ENCODE results near the gene BICRAL.
"Not testable (repeated sequence)": the region's sequence is repeated elsewhere in the genome, so short reads cannot be mapped to it uniquely, and the experiment has no call there.

Gene BICRAL, protein sequence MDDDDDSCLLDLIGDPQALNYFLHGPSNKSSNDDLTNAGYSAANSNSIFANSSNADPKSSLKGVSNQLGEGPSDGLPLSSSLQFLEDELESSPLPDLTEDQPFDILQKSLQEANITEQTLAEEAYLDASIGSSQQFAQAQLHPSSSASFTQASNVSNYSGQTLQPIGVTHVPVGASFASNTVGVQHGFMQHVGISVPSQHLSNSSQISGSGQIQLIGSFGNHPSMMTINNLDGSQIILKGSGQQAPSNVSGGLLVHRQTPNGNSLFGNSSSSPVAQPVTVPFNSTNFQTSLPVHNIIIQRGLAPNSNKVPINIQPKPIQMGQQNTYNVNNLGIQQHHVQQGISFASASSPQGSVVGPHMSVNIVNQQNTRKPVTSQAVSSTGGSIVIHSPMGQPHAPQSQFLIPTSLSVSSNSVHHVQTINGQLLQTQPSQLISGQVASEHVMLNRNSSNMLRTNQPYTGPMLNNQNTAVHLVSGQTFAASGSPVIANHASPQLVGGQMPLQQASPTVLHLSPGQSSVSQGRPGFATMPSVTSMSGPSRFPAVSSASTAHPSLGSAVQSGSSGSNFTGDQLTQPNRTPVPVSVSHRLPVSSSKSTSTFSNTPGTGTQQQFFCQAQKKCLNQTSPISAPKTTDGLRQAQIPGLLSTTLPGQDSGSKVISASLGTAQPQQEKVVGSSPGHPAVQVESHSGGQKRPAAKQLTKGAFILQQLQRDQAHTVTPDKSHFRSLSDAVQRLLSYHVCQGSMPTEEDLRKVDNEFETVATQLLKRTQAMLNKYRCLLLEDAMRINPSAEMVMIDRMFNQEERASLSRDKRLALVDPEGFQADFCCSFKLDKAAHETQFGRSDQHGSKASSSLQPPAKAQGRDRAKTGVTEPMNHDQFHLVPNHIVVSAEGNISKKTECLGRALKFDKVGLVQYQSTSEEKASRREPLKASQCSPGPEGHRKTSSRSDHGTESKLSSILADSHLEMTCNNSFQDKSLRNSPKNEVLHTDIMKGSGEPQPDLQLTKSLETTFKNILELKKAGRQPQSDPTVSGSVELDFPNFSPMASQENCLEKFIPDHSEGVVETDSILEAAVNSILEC

DNA sequence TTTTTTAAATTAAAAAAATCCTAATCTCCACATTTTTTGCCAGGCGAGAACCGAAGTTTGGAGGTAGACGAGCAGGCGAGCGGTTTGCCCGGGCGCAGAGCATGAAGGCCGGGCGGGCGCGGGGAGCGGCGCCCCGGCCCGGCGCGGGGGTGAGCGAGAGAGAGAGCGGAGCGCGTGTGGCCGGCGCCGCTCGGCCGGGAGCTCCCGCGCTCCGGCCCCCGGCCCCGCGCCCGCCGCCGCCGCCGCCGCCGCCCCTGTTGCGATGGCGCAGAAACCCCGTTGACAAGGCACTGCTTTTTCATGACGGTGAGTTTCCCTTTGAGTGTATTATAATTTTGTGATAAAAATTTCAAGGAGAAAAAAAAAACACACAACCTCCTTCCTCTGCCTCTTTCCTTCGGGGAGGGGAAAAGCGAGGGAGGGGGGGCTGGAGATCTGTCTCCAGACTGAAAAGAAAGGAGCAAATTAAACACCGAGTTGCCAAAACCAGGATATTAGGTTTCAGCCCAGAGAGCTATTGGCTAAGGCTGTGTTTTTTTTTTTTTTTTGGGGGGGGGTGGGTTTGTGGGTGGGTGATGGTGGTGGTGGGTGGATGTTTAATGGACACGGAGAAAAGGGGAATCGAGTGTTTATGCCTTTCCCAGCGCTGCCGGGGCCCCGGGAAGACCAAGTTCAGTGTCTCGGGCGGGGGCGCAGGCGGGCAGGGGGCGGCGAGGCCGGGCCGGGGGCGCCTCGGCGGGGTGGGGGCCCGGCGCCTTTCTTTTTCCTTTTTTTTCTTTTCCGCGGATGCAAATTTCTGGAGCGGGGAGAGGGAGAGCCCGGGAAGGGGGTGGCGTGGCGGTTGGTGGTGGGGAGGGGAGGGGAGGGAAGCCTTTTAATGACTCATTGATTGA, at the start of gene BICRAL:
BICRAL (plus strand) TSS at position 257 of the 893 bp plus-strand sequence. CDS start 39,971 bp downstream, outside the sequence.
- DNase-seq (ENCODE audit: insufficient read length, low spot score) = peak; percentile 77
- FAIRE-seq = no peak

DNA sequence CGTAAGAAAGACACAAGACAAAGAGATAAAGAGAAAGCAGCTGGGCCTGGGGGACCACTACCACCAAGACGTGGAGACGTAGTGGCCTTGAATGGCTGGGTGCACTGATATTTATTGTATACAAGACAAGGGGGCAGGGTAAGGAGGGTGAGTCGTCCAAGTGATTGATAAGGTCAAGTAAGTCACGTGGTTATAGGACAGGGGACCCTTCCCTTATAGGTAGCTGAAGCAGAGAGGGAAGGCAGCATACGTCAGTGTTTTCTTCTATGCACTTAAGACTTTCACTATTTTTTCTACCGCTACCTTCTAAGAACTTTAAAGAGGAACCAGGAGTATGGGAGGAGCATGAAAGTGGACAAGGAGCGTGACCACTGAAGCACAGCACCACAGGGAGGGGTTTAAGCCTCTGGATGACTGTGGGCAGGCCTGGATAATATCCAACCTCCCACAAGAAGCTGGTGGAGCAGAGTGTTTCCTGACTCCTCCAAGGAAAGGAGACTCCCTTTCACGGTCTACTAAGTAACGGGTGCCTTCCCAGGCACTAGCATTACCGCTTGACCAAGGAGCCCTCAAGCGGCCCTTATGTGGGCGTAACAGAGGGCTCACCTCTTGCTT, 47.9 kb upstream of the BICRAL start:
- not testable (repeated sequence) for FAIRE-seq; DNase-seq (ENCODE audit: insufficient read length, low spot score)

DNA sequence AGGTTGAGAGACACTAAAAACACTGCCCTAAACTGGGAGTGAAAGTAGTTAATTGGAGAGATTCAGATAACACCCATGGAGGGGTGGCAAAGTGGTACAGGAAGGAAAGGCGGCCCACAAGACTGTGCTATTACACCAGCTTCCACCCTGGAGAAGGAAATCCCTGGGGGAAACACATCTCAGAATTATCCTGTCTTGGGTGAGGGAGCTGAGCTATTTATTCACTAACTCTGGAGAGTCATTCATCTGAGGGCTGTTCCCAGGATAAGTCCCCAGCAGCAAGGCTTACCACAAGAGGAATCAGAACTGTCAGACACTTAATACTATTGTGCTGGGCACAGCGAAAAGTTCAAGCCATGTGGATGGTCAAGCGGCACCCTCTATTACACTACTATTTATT, 45.9 kb upstream of the BICRAL start:
- DNase-seq (ENCODE audit: insufficient read length, low spot score) (no peak), FAIRE-seq (no peak)

DNA sequence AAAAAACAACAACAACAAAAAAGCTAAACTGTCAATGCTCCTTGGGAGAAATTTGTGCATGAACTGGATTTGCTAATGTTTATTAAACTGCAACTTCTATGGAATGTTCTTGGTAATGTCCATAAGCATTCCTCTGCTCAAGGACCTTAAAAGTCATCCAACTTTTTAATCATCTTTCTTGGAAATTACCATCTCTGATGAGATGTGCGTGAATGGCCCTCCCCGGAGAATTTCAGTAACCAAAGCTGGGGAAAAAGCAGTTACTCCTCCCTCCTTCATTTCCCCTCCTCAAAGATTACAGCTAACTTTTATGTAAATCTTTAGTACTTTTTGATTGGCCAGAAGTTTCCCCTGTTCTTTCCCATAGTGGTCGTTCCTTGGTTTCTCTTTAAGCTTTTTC, 41.1 kb upstream of the BICRAL start:
- DNase-seq (ENCODE audit: insufficient read length, low spot score) (no peak), FAIRE-seq (no peak)

DNA sequence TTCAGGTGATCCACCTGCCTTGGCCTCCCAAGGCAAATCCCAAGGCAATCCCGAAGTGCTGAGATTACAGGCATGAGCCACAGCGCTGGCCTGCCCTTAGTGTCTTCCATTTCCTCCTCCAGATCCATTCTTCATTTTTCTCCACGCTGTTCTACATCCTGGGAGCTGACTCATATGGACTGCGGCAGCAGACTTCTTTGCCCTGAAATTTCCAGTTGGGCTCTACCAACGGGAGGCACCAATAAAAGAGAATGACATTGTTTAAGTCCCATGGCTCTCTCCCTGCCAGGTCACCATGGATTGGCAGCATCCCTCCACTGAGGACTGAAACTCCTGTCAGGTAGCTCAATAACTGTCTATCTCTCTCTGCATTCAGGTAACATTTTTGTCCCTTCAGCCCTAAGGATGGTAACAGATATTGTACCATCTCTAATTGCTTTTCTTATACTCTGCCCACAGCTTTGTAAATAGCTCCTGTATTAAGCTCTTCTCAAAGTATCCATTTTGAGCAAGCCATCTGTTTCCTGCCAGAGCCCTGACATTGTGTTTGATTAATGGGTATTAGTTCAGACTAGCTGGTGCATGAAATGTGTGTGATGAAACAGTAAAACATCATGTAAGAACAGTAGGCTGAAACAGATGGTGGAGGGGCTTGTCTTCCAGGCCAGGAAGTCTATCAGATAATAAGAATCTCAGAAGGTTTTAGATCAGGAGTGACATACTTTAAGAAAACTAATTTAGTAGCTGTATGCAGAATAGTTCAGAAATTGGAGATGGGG, 39.5 kb upstream of the BICRAL start:
- DNase-seq (ENCODE audit: insufficient read length, low spot score) (peak; percentile 32), FAIRE-seq (no peak)

DNA sequence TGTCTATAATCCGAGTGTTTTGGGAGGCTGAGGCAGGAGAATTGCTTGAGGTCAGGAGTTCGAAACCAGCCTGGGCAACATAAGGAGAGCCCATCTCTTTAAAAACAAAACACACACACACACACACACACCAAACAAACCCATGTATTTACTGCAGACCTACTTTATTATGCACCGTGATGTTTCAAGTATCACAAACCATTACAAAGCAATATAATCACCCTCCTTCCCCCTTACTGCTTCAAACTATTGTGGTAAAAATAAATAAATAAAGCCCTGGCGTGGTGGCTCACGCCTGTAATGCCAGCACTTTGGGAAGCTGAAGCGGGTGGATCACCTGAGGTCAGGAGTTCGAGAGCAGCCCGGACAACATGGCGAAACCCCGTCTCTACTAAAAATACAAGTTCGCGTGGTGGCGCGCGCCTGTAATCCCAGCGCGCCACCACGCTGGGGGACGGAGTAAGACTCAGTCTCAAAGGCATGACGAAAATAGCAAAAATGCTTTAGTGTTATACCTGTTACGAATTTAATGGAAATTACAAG, 37.4 kb upstream of the BICRAL start:
- FAIRE-seq (no peak), DNase-seq (ENCODE audit: insufficient read length, low spot score) (no peak)

DNA sequence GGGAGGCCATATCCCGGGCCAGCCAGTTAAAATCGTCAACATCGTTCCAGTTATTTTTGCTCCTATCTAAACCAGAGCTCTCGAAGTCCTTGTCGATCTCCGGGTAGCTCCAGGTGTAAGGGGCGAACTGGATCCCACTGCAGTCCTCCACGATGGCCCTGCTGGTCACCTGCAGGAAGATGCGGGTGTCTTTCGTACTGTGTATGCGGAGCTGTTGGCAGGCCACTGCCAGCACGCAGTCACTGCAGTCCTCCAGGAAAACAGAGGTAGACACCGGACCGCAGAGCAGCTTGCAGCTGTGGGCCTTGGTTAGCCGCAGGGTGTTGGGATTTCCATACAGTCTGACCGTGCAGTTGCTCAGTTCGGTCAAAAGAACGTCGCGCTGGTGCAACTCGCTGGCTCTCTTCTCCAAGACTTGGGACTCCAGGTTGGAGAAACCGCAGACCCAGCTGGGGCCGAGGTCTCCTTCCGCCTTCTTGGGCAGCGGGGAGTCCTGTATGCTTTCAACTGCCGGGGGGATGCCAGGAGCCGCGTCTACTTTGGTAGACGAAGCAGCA, 36.7 kb upstream of the BICRAL start:
- FAIRE-seq (no peak), DNase-seq (ENCODE audit: insufficient read length, low spot score) (no peak)

DNA sequence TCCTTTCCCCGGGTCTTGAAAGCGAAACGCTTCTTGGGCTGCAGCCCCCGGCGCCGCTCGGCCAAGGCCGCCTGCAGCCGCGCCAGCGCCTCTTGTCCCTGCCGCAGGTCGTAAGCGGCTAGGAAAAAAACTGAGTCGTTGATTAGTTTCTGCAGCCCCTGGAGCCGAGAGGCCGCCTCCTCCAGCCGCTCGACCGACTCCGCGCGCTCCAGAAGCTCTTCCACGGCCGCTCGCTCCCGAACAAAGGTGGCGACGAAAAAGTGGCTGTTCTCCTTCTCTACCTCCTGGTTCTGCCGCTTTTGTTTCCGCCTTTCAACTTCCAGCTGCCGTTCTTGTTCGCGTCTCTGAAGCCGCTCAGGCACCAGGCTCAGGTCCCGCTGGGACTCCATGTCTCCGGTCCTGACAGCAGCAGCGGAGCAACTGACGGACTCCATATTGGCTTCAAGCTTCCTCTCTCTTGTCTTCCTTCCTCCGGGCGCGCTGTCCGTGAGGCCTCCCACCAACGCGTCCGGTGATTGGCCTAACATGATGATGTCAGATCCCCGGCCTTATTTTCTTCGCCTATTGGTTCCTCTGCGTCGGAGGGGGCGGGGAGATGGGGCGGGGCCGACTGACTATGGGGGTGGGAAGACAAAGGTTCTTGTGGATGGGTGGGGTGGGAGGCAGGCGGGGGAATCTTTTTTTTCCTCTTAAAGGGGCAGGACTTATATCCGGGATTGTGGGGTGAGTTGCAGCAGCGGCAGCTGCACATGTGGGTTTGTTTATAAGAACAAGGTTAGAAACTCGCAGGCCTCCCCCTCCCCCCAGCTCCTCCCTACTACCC, 36.0 kb upstream of the BICRAL start, which contains the start of gene TBCC:
TBCC (minus strand) TSS at position 464 of the 823 bp plus-strand sequence; CDS start at position 434, 30 bp downstream.
- DNase-seq (ENCODE audit: insufficient read length, low spot score) (peak; percentile 99), FAIRE-seq (peak; percentile 42)

DNA sequence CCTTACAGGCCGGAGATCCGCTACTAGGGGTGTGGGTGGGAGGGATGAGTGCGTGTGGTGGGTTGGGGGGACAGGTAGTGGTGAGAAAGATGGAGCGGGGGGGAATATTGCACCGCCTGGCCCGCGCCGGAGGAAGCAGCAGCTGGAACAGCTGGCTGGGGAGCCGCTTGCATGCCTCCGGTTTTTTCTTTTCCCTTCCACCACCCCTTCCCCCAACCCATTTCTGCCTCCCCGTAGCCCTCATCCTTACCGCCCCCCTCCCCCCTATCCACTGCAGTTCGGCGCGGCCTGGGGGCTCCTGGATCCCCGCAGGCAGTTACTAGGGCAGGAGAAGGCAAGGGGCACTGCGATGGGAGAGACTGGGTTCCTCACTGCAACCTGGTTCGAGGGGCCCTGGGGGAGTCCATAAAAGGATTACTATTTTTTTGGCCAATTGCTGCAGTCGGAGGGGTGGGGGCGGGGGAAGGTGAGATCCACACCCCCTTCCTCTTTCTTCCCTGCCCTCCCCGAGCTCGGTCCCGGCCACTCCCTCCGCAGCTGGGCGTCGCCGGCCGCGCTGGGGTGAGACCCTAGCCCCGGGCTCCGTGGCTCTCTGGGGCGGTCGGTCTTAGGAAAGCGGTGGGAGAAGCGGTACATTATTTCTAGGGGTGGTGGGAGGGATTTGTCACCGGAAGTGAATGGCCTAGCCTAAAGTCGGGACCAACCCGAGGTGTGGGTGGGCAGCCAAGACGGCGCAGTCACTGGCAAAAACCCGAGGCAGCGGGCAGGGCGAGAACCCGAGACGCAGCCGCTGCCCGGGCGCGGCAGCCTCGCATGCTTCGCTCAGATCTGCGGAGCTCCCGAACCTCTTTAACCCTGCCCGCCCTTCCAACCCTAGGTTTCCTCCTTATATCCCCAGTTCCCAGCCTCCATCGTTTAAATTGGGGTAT, 35.1 kb upstream of the BICRAL start:
- DNase-seq (ENCODE audit: insufficient read length, low spot score) (peak; percentile 92), FAIRE-seq (peak; percentile 88)

DNA sequence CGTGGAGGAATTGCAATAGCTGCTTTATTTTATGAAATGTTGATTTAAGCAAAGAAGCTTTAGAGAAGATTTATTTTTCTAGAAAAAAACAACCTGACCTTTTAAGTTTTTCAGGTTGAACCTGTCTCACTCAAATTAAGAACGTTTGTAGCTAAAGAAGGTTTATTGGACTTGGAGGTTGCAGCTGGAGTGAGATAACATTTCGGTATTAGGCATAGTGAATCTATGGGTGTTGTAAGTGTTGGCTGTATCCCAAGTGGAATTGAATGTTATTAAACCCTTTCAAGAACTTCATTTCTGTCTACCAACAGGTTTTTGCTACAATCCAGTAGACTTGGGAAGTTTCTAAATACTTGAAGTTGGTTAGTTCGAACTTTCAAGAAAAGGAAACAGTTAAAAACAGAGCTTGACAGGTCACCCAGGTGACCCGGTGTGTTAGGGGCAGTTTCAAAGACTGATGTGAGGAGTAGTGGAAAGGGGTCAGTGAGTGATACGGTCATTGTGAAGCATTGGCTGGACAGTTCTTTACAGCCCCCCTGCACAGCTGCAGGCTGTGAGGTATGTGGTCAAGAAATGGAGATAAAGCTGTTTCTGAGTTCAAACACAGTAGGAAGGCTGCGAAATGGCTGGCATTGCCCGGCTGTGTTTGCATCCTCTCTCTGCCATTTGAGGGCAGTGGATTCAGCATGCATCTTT, 33.5 kb upstream of the BICRAL start:
- DNase-seq (ENCODE audit: insufficient read length, low spot score) = no peak
- no peak for FAIRE-seq

DNA sequence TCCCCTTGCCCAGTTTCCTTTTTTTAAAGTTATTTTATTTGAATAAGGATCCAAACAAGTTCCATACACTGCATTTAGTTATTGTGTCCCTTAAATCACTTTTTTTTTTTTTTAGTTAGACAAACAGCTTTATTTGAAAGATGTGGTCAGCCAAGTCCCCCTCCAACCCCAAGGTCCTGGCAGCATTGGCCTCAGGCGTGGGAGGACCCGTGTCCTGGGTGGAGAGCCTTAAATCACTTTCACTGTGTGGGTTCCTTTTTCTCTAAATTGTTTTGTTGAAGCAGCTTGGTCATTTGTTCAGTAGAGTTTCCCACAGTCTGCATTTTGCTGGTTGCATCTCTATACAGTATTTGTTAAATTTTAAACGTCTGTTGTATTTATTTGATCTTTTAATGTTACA, 30.8 kb upstream of the BICRAL start:
- DNase-seq (ENCODE audit: insufficient read length, low spot score) (no peak), FAIRE-seq (no peak)

DNA sequence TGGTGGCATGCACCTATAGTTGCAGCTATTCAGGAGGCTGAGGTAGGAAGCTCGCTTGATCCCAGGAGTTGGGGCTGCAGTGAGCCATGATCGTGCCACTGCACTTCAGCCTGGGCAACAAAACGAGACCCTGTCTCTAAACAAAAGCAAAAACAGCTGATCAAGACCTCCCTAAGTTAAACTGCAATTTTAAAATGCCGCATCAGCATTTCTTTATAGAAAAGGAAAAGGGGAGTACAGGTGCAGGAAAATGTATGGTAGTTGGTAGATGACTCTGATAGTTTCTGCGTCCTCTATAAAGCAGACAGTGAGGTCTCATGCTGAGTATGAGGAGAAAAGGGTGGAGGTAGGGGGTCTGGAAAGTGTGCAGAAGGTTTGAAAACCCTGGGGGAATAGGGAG, 27.1 kb upstream of the BICRAL start:
- FAIRE-seq (no peak), DNase-seq (ENCODE audit: insufficient read length, low spot score) (no peak)

DNA sequence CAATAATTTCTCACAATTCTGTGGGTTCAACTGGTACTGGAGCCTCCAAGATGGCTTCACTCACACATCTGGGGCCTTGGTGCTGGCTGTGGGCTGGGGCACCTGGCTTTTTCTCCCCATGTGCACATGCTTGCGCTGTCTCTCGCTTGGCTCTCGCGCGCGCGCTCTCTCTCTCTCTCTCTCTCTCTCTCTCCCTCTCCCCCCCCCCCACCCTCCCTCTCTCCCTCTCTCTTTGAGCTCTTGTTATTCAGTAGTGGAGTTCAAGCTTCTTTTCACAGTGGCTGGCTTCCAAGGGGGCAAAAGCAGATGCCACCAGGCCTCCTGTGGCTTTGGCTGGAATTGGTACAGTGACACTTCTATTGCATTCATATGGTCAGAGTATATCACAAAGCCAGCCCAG, 25.1 kb upstream of the BICRAL start:
- no peak for DNase-seq (ENCODE audit: insufficient read length, low spot score)
- no peak for FAIRE-seq

DNA sequence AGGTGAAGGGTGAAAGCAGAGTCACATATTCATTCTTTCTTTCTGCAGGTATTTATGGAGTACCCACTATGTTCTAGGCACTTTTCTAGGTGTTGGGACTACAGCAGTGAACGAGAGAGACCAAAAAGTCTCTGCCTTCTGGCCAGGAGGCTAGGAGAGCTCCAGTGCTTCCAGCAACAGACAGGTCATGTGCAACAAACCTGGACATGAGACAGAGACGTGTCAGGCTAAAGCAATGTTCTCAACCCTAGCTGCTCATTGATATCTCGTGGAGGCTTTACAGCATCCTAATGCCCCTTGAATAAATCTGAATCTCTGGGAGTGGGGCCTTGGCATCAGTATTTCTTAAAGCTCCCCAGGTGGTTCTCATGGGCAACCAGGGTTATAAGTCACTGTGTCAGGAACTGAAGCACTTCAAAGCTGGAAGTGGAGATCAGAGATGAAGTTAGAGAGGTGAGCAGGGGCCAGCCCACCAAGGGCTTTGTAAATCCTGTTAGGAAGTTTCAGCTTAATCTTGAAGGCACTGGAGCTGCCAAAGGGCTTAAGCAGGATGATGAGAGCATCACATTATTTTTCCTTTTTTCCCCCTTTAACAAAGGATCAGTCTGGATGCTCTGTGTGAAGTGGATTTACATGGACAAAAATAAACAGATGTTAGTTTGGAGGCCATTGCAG, 23.0 kb upstream of the BICRAL start:
- no peak for DNase-seq (ENCODE audit: insufficient read length, low spot score)
- no peak for FAIRE-seq

Measured in HTR-8/SVneo (cell line).